Esophagus (tissue), 2 donors: ENCODE data around the gene TPRN. TPM values are rescaled to one million over a fixed set of nuclear protein-coding genes. Genes with fewer than 3 reads are reported as not detected.

Source experiments
- H3K27ac ChIP-seq, 2 donors: one replicate each; pipeline ENCODE4 v1.5.1; 2013; ENCODE audit warnings: low read depth in 2 of 2, mild to moderate bottlenecking in 2 of 2, inconsistent platforms in 1 of 2, low read length in 1 of 2, moderate library complexity in 1 of 2
- H3K27me3 ChIP-seq, 2 donors: one replicate each; pipeline ENCODE4 v1.6.1; 2013; ENCODE audit warnings: low read length in 2 of 2, control low read depth in 1 of 2, mild to moderate bottlenecking in 1 of 2; ENCODE audit not compliant: insufficient read depth in 2 of 2, control insufficient read depth in 1 of 2
- H3K36me3 ChIP-seq, 2 donors: one replicate each; pipeline ENCODE4 v1.6.1; 2013; ENCODE audit warnings: low read length in 1 of 2; ENCODE audit not compliant: control insufficient read depth in 2 of 2, insufficient read depth in 2 of 2
- H3K4me1 ChIP-seq, 2 donors: one replicate each; pipeline ENCODE4 v1.6.1; 2013; ENCODE audit warnings: low read length in 1 of 2; ENCODE audit not compliant: control insufficient read depth in 2 of 2, insufficient read depth in 2 of 2
- H3K4me3 ChIP-seq, 2 donors: one replicate each; pipeline ENCODE4 v1.5.1; 2013; ENCODE audit warnings: low read length in 2 of 2, mild to moderate bottlenecking in 2 of 2, low read depth in 1 of 2, moderate library complexity in 1 of 2
- H3K9me3 ChIP-seq, 2 donors: one replicate each; pipeline ENCODE4 v1.6.1; 2013; ENCODE audit warnings: mild to moderate bottlenecking in 2 of 2, low read depth in 1 of 2, low read length in 1 of 2, moderate library complexity in 1 of 2; ENCODE audit not compliant: control insufficient read depth in 2 of 2, insufficient read depth in 1 of 2
- WGBS, 2 donors: extraction: QIAGEN DNeasy Blood & Tissue Kit; methylation state at CpG; one replicate each; pipeline ENCODE4 v1.1.7; 2013; 5-methylcytosine and 5-hydroxymethylcytosine counted together
- polyA plus RNA-seq, 2 donors: library from polyadenylated mRNA; stranded (reverse); fragments of 200-250 nt; gene quantifications; one replicate each; pipeline ENCODE4 v1.2.3, GENCODE V29; 2013
- donor health status: healthy with polysubstance abuse.
- donor health status: Bipolar disorder and iron deficiency.

TPRN gene
- polyA plus RNA-seq, 2 donors: 12.8 to 19.9 TPM

- WGBS, 2 donors: 3 to 5% methylated on average over 64 to 65 of the region's 65 CpGs
- no peak overlapping the region for H3K27ac ChIP-seq
- no peak overlapping the region for H3K4me3 ChIP-seq
- peaks cover 0 to 7% of the 10 kb centered on the region in 2 donors for H3K4me1 ChIP-seq
- peaks cover 0 to 7% of the 10 kb centered on the region in 2 donors for H3K9me3 ChIP-seq
- H3K36me3 ChIP-seq: no peaks in the 10 kb centered on the region
- H3K27me3 ChIP-seq: peaks cover 0 to 22% of the 10 kb centered on the region in 2 donors
These were observed 43.8 kb downstream of the TPRN start for GRCh38 chr9:137156567-137157375.

- Histone ChIP-seq H3K36me3 (no peaks in the 10 kb centered on the region), H3K4me1 (peaks cover 0 to 7% of the 10 kb centered on the region in 2 donors), H3K4me3 (no peak overlapping the region), H3K27me3 (peaks cover 0 to 11% of the 10 kb centered on the region in 2 donors), H3K9me3 (peaks cover 0 to 7% of the 10 kb centered on the region in 2 donors), H3K27ac (no peak overlapping the region)
- WGBS, 2 donors: 91% methylated on average over 7 of the region's 7 CpGs
These were observed 47.6 kb downstream of the TPRN start for GRCh38 chr9:137152844-137153405.

GRCh38 chr9:137150617-137151457 lies 49.7 kb downstream of the TPRN start:
- 23 to 36% methylated on average over 34 of the region's 34 CpGs for WGBS, 2 donors
- H3K4me3 ChIP-seq: no peak overlapping the region
- peaks cover 0 to 4% of the 10 kb centered on the region in 2 donors for H3K27me3 ChIP-seq
- H3K27ac ChIP-seq: no peak overlapping the region
- H3K36me3 ChIP-seq: no peaks in the 10 kb centered on the region
- H3K4me1 ChIP-seq: peaks cover 0 to 5% of the 10 kb centered on the region in 2 donors
- H3K9me3 ChIP-seq: peaks cover 0 to 6% of the 10 kb centered on the region in 2 donors

GRCh38 chr9:137149942-137150616 lies 50.5 kb downstream of the TPRN start:
- Histone ChIP-seq H3K36me3 (no peaks in the 10 kb centered on the region), H3K9me3 (peaks cover 0 to 6% of the 10 kb centered on the region in 2 donors), H3K4me1 (peaks cover 0 to 5% of the 10 kb centered on the region in 2 donors), H3K4me3 (no peak overlapping the region), H3K27ac (no peak overlapping the region), H3K27me3 (peaks cover 0 to 2% of the 10 kb centered on the region in 2 donors)
- WGBS, 2 donors: 51 to 57% methylated on average over 20 of the region's 20 CpGs

GRCh38 chr9:137149363-137149762 lies 51.2 kb downstream of the TPRN start:
- Histone ChIP-seq H3K36me3 (no peaks in the 10 kb centered on the region), H3K4me3 (no peak overlapping the region), H3K4me1 (peaks cover 0 to 5% of the 10 kb centered on the region in 2 donors), H3K27ac (no peak overlapping the region), H3K27me3 (peaks cover 0 to 2% of the 10 kb centered on the region in 2 donors), H3K9me3 (peaks cover 0 to 6% of the 10 kb centered on the region in 2 donors)
- 73 to 80% methylated on average over 5 of the region's 5 CpGs for WGBS, 2 donors

GRCh38 chr9:137148661-137149060 lies 51.9 kb downstream of the TPRN start:
- H3K4me3 ChIP-seq: no peak overlapping the region
- peaks cover 0 to 5% of the 10 kb centered on the region in 2 donors for H3K4me1 ChIP-seq
- H3K36me3 ChIP-seq: no peaks in the 10 kb centered on the region
- peaks cover 0 to 6% of the 10 kb centered on the region in 2 donors for H3K9me3 ChIP-seq
- H3K27me3 ChIP-seq: peaks cover 0 to 2% of the 10 kb centered on the region in 2 donors
- 83 to 89% methylated on average over 15 to 19 of the region's 19 CpGs for WGBS, 2 donors
- no peak overlapping the region for H3K27ac ChIP-seq

- Histone ChIP-seq H3K27me3 (peaks cover 0 to 2% of the 10 kb centered on the region in 2 donors), H3K4me3 (no peak overlapping the region), H3K27ac (no peak overlapping the region), H3K4me1 (peaks cover 0 to 5% of the 10 kb centered on the region in 2 donors), H3K36me3 (no peaks in the 10 kb centered on the region), H3K9me3 (peaks cover 0 to 3% of the 10 kb centered on the region in 2 donors)
- WGBS, 2 donors: 67 to 72% methylated on average over 25 to 27 of the region's 27 CpGs
These were observed 52.3 kb downstream of the TPRN start for GRCh38 chr9:137148242-137148641.

- Histone ChIP-seq H3K4me1 (peaks cover 0 to 5% of the 10 kb centered on the region in 2 donors), H3K4me3 (no peak overlapping the region), H3K27me3 (peaks cover 0 to 2% of the 10 kb centered on the region in 2 donors), H3K9me3 (peaks cover 0 to 3% of the 10 kb centered on the region in 2 donors), H3K27ac (no peak overlapping the region), H3K36me3 (no peaks in the 10 kb centered on the region)
- 25 to 31% methylated on average over 22 to 24 of the region's 24 CpGs for WGBS, 2 donors
These were observed 52.8 kb downstream of the TPRN start for GRCh38 chr9:137147793-137148160.
